Esophagus muscularis mucosa (tissue), 4 donors: ENCODE data around the gene FBL.
"Not testable (repeated sequence)": the region's sequence is repeated elsewhere in the genome, so short reads cannot be mapped to it uniquely, and the experiment has no call there.

Experiments
- CTCF ChIP-seq, 3 experiments: fragments of 200-600 bp in 2 of 3; fragments of 450-650 bp in 1 of 3; sonication (generic) in 2 of 3; IDR thresholded peaks; one replicate each; pipeline ENCODE4 v1.5.1; 2017 to 2019; ENCODE audit warnings: antibody characterized with exemption in 3 of 3, mild to moderate bottlenecking in 2 of 3, moderate library complexity in 1 of 3
- EP300 ChIP-seq: sonication (generic); formaldehyde crosslinking; IDR thresholded peaks from one replicate; pipeline ENCODE4 v1.6.1; 2017; ENCODE audit warnings: antibody characterized with exemption
- POLR2A ChIP-seq: fragments of 450-650 bp; IDR thresholded peaks from one replicate; pipeline ENCODE4 v1.6.1; 2017; ENCODE audit warnings: antibody characterized with exemption, moderate library complexity, mild to moderate bottlenecking, low read depth
- POLR2AphosphoS5 ChIP-seq, 2 donors: sonication (generic); formaldehyde crosslinking; IDR thresholded peaks; one replicate each; pipeline ENCODE4 v1.6.1; 2017; ENCODE audit warnings: antibody characterized with exemption in 2 of 2

DNA sequence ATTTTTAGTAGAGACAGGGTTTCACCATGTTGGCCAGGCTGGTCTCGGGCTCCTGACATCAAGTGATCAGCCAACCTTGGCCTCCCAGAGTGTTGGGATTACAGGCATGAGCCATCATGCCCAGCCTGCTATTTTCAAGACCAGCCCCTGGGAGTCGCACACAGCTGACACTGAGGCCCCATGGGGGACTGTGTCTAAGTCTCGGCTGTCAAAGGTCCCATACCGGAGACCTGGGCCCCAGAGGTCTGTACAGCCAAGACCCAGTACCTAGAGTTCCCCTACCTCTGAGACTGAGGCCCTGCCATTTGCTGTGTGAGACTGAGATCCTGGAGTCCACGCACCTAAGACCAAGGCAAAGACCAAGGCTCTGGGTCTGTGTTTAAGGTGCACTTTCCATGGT is 34.1 kb upstream of the FBL start:
- TF ChIP-seq CTCF (IDR thresholded peaks at IDR 0.05); POLR2AphosphoS5 (IDR thresholded peaks at IDR 0.05); POLR2A; EP300: not testable (repeated sequence)
